Astrocyte of the spinal cord (primary cell): Measurements from ENCODE around the gene TUBA1C.
"Not testable (repeated sequence)": the region's sequence is repeated elsewhere in the genome, so short reads cannot be mapped to it uniquely, and the experiment has no call there.

ENCODE experiments used
- DNase-seq: peaks from one replicate; pipeline ENCODE4 v3.0.0; 2011; ENCODE audit warnings: low read depth, low spot score
- H3K4me3 ChIP-seq: 2 replicates; pipeline ENCODE4 v1.5.1; 2011; ENCODE audit warnings: low read depth, mild to moderate bottlenecking, low read length, moderate library complexity
- in situ Hi-C: cut with HindIII; loops from 2 replicates; pipeline ENCODE4 v1.10.0; 2017; ENCODE audit warnings: low sequenced_read_pairs
- TF ChIP-seq, protein P1 (sequence below): IDR thresholded peaks from 2 replicates; pipeline ENCODE4 v1.5.1; 2012; ENCODE audit warnings: low read depth, mild to moderate bottlenecking, low read length, inconsistent platforms

The TUBA1C gene

DNA sequence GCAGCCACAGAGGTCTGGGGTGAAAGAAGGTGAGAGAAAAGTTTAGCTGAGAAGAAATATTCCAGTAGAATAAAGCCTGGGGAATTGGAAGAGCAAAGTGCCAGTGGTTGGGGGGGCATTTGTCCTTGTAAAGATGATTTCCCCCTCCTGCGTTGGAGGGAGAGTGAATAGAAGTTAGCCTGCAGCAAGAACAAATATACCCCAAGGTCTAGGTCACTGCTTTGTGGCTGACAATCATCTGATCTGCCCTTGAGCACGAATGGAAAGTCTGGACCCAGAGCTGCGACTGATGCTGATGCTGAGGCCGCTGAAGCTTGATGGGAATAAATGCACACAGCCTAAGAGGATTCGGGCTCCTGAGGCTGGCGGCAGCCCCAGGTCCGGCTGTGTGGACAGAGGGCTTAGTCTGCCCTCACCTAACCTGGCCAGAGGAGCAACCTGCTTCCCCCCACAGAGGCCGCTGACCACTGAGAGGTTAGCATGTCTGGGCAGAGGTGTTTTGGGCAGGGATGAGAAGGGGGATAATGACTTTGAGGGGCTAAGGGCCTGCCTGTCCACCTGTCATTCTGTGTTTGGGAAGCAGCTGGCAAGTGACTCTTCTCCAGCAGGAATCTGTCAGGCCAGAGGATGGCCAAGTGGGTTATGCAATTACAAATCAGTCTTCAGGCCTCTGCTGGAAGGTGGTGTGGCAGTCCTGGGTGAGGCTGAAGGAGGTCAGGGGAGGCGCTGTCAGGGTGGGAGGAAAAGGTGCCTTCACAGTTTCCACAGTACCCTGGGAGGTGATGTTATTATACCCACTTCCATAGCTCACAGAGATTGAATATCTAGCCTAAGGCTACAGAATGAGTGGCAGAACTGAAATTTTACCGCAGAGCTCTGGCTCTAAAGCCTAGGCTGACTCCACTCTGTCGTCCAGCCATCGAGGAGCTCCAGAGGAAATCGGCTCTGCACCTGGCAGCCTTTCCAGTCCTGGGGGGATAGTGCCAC, 11.7 kb downstream of the TUBA1C start:
- in situ Hi-C loops, result no loop called here
- H3K4me3 ChIP-seq, result no peak overlapping the region
- no peak for DNase-seq
- TF ChIP-seq, protein P1, sequence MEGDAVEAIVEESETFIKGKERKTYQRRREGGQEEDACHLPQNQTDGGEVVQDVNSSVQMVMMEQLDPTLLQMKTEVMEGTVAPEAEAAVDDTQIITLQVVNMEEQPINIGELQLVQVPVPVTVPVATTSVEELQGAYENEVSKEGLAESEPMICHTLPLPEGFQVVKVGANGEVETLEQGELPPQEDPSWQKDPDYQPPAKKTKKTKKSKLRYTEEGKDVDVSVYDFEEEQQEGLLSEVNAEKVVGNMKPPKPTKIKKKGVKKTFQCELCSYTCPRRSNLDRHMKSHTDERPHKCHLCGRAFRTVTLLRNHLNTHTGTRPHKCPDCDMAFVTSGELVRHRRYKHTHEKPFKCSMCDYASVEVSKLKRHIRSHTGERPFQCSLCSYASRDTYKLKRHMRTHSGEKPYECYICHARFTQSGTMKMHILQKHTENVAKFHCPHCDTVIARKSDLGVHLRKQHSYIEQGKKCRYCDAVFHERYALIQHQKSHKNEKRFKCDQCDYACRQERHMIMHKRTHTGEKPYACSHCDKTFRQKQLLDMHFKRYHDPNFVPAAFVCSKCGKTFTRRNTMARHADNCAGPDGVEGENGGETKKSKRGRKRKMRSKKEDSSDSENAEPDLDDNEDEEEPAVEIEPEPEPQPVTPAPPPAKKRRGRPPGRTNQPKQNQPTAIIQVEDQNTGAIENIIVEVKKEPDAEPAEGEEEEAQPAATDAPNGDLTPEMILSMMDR, result no peak

DNA sequence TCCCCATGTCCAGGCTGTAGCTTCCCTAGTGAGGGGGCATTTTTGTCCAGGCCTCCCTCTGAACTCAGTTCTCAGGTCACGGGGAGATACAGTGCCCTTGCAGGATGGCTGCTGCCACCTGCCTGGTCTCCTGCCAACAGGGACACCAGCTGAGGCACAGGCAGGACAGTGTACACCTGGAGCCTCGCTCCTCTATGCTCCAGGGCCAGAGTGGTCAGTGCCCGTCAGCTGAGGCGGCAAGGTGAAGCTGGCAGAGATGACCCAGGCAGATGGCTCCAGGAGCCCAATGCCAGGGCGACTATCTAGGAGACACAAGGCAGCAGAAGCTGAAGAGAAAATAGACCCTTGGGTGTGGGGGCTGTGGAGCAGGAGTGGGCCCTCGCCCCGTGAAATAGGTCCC, 12.6 kb downstream of the TUBA1C start:
- DNase-seq, result no peak
- TF ChIP-seq, protein P1, result no peak
- H3K4me3 ChIP-seq, result no peak overlapping the region
- in situ Hi-C loops, result no loop called here

DNA sequence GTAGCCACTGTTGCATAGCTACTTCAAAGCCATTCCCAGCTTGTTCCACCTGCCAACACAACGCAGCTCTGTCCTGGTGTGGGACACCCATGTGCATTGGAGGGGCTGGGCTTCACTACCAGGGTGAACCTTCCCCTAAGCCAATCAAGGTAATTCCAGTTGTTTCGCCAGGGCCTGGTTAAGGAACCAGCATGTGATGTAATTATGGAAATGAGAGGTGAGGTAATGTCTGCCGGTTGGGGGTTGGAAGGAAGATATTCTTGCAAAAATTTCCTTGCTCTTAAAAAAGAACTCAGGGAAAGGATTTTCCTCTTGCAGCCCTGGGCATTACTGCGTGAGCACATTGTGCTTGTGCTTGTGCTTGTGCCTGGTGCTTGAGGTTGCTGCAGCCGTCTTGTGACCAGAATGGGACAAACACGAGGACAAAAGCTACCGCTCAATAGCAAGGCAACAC, 14.9 kb downstream of the TUBA1C start:
- TF ChIP-seq, protein P1, result no peak
- no peak overlapping the region for H3K4me3 ChIP-seq
- DNase-seq, result no peak
- in situ Hi-C loops, result no loop called here

DNA sequence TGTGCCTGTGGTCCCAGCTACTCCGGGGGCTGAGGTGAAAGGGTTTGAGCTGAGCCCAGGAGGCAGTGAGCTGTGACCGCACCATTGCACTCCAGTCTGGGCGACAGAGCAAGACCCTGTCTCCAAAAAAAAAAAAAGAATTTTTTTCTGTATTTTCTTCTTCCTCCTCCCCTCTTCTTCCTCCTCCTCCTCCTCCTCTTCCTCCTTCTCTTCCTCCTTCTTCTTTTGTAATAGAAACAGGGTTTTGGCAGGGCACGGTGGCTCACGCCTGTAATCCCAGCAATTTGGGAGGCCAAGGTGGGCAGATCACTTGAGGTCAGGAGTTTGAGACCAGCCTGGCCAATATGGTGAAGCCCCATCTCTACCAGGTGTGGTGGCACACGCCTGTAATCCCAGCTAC, 15.7 kb downstream of the TUBA1C start:
- in situ Hi-C loops, DNase-seq, H3K4me3 ChIP-seq: not testable (repeated sequence)

DNA sequence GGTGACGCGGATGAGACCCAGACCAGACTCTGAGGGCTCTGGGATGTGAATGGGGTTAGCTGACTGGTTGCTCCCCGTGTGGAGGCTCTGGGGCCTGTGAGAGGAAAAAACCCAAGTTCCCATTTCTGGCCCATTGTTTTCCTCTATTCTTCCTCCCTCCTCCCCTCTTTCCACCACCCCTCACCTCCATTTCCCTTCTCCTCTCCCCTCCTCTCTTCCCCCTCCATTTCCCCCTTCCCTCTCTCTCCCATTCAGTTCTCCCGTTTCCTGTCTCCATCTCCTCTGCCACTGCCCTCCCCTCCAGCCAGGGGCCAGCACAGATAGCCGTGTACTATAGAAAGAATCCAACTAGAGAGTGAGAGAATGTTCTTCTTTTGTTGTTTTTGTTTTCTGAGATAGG, 17.4 kb downstream of the TUBA1C start:
- TF ChIP-seq, protein P1, result no peak
- no peak overlapping the region for H3K4me3 ChIP-seq
- in situ Hi-C loops, result no loop called here
- DNase-seq, result no peak

DNA sequence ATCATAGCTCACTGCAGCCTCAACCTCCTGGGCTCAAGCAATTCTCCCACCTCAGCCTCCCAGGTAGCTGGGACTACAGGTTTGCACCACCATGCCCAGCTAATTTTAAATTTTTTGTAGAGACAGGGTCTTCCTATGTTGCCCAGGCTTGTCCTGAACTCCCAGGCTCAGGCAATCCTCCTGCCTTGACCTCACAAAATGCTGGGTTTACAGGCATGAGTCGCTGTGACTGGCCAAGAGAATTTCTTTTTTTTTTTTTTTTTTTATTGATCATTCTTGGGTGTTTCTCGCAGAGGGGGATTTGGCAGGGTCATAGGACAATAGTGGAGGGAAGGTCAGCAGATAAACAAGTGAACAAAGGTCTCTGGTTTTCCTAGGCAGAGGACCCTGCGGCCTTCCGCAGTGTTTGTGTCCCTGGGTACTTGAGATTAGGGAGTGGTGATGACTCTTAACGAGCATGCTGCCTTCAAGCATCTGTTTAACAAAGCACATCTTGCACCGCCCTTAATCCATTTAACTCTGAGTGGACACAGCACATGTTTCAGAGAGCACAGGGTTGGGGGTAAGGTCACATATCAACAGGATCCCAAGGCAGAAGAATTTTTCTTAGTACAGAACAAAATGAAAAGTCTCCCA, 18.0 kb downstream of the TUBA1C start:
- H3K4me3 ChIP-seq, DNase-seq, in situ Hi-C loops: not testable (repeated sequence)

DNA sequence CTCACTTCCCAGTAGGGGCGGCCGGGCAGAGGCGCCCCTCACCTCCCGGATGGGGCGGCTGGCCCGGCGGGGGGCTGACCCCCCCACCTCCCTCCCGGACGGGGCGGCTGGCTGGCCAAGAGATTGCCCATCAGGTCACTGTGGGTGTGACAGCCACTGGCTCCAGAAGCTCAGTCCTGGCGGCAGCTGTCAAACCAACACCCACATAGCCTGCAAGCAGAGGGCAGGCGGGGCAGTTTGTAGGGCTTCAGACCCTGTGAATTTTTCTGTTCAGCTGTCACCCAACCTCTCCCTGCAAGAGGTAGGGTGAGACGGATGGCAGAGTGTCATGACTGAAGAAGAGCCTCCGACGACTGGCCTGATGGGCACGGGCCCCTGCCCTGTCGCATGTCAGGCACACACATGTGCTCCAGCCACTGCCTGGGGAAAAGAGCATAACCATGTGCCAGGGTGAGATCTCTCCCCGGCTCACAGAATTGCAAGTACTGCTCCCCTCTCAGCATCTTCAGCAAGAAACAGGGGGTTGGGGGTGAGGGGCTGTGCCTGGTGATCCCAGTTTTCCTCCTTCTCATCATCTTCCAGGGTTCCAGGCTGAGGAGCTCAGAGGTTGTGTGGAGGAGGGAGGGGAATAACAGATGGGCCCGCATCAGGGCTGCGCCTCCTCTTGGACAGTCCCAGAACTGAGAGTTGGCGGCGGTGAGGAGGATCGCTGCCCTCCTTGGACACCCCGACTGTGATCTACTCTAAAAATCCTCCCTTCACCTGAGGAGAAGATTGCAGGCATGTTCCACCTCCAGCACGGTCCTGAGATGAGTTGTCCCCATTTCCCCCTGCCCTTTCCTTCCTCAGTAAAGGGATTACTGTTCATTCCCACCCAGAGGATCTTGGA, 18.9 kb downstream of the TUBA1C start:
- no peak overlapping the region for H3K4me3 ChIP-seq
- no peak for DNase-seq

More for the DNA sequence above, 18.9 kb downstream of the TUBA1C start:
- in situ Hi-C loops, result no loop called here
- TF ChIP-seq, protein P1, result peak; percentile 30
